ENCODE results near the gene GAPVD1.

GAPVD1 gene

GRCh38 chr9:125376261-125377226 is 114.9 kb downstream of the GAPVD1 start:
- TF ChIP-seq TAF1 (IDR thresholded peaks at IDR 0.05; ENCODE audit: borderline replicate concordance, insufficient read depth, low read length) (no peak), POLR2AphosphoS5 (IDR thresholded peaks at IDR 0.05; ENCODE audit: low read depth, low read length) (no peak), SIN3A (IDR thresholded peaks at IDR 0.05; ENCODE audit: borderline replicate concordance, insufficient read depth, low read length) (no peak), FOXP2 (optimal IDR thresholded peaks at IDR 0.05; ENCODE audit: borderline replicate concordance, extremely low read depth, extremely low read length, insufficient read depth) (no peak), REST (IDR thresholded peaks at IDR 0.05; ENCODE audit: insufficient read depth in 1 of 2, low read depth in 2 of 2, low read length in 2 of 2) (no peak)

- no peak for TF ChIP-seq POLR2AphosphoS5 (IDR thresholded peaks at IDR 0.05; ENCODE audit: low read depth, low read length)
- TF ChIP-seq REST (IDR thresholded peaks at IDR 0.05; ENCODE audit: insufficient read depth in 1 of 2, low read depth in 2 of 2, low read length in 2 of 2) = no peak
- no peak for TF ChIP-seq TAF1 (IDR thresholded peaks at IDR 0.05; ENCODE audit: borderline replicate concordance, insufficient read depth, low read length)
These were observed 116.1 kb downstream of the GAPVD1 start for GRCh38 chr9:125377584-125378250.

GRCh38 chr9:125378778-125379177 is 117.2 kb downstream of the GAPVD1 start:
- TF ChIP-seq POLR2AphosphoS5 (IDR thresholded peaks at IDR 0.05; ENCODE audit: low read depth, low read length) = no peak
- no peak for TF ChIP-seq FOXP2 (optimal IDR thresholded peaks at IDR 0.05; ENCODE audit: borderline replicate concordance, extremely low read depth, extremely low read length, insufficient read depth)
- no peak for TF ChIP-seq SIN3A (IDR thresholded peaks at IDR 0.05; ENCODE audit: borderline replicate concordance, insufficient read depth, low read length)
- TF ChIP-seq REST (IDR thresholded peaks at IDR 0.05; ENCODE audit: insufficient read depth in 1 of 2, low read depth in 2 of 2, low read length in 2 of 2) = no peak
- no peak for TF ChIP-seq TAF1 (IDR thresholded peaks at IDR 0.05; ENCODE audit: borderline replicate concordance, insufficient read depth, low read length)

GRCh38 chr9:125379208-125379607 is 117.6 kb downstream of the GAPVD1 start:
- TF ChIP-seq POLR2AphosphoS5 (IDR thresholded peaks at IDR 0.05; ENCODE audit: low read depth, low read length) = no peak
- TF ChIP-seq TAF1 (IDR thresholded peaks at IDR 0.05; ENCODE audit: borderline replicate concordance, insufficient read depth, low read length) = no peak
- no peak for TF ChIP-seq REST (IDR thresholded peaks at IDR 0.05; ENCODE audit: insufficient read depth in 1 of 2, low read depth in 2 of 2, low read length in 2 of 2)
- no peak for TF ChIP-seq FOXP2 (optimal IDR thresholded peaks at IDR 0.05; ENCODE audit: borderline replicate concordance, extremely low read depth, extremely low read length, insufficient read depth)
- no peak for TF ChIP-seq SIN3A (IDR thresholded peaks at IDR 0.05; ENCODE audit: borderline replicate concordance, insufficient read depth, low read length)
